GM23338 (cell line): ENCODE data around the gene THSD1. TPM values are rescaled to one million over a fixed set of nuclear protein-coding genes. Genes with fewer than 3 reads are reported as not detected.

Source experiments
- ATAC-seq: fragments of 200-7000 bp; cut with Tn5 transposase; 3 replicates; pipeline ENCODE4 v1.9.1; 2020
- DNase-seq: peaks from one replicate; pipeline ENCODE4 v3.0.0-alpha.2; 2015; ENCODE audit warnings: low spot score
- H2AFZ ChIP-seq: fragments of 200-600 bp; sonication (generic); 2 replicates; pipeline ENCODE4 v1.8.0; 2016; ENCODE audit warnings: antibody characterized with exemption, mild to moderate bottlenecking, moderate library complexity
- H3F3A ChIP-seq: fragments of 200-600 bp; sonication (generic); replicated peaks from 2 replicates; pipeline ENCODE4 v1.8.0; 2017; ENCODE audit warnings: antibody characterized with exemption, mixed run types, low read depth
- H3K27ac ChIP-seq: fragments of 200-600 bp; sonication (generic); 2 replicates; pipeline ENCODE4 v1.6.1; 2016; ENCODE audit warnings: low read depth
- H3K27me3 ChIP-seq: fragments of 200-600 bp; sonication (generic); 2 replicates; pipeline ENCODE4 v1.8.0; 2016; ENCODE audit warnings: mild to moderate bottlenecking, mixed run types, moderate library complexity; ENCODE audit not compliant: insufficient read depth
- H3K36me3 ChIP-seq: fragments of 200-600 bp; sonication (generic); 2 replicates; pipeline ENCODE4 v1.8.0; 2016; ENCODE audit warnings: mild to moderate bottlenecking; ENCODE audit not compliant: insufficient read depth
- H3K4me1 ChIP-seq: fragments of 200-600 bp; sonication (generic); 2 replicates; pipeline ENCODE4 v1.8.0; 2016; ENCODE audit warnings: mild to moderate bottlenecking, moderate library complexity; ENCODE audit not compliant: insufficient read depth
- H3K4me2 ChIP-seq: fragments of 200-600 bp; sonication (generic); 2 replicates; pipeline ENCODE4 v1.7.1; 2017; ENCODE audit warnings: mixed run types
- H3K4me3 ChIP-seq: fragments of 200-600 bp; sonication (generic); 2 replicates; pipeline ENCODE4 v1.6.1; 2016; ENCODE audit warnings: mixed run types
- H3K79me2 ChIP-seq: fragments of 200-600 bp; sonication (generic); replicated peaks from 2 replicates; pipeline ENCODE4 v1.8.0; 2017; ENCODE audit warnings: mild to moderate bottlenecking; ENCODE audit not compliant: insufficient read depth
- H3K9me2 ChIP-seq: fragments of 200-600 bp; sonication (generic); 2 replicates; pipeline ENCODE4 v1.8.0; 2017; ENCODE audit not compliant: insufficient read depth
- H4K20me1 ChIP-seq: fragments of 200-600 bp; sonication (generic); replicated peaks from 2 replicates; pipeline ENCODE4 v1.8.0; 2017; ENCODE audit warnings: mild to moderate bottlenecking; ENCODE audit not compliant: insufficient read depth
- H3K27ac Mint-ChIP-seq: 2 replicates; pipeline ENCODE4 v1.8.0; 2020; ENCODE audit warnings: inconsistent platforms, mild to moderate bottlenecking, moderate library complexity, mixed read lengths
- H3K27me3 Mint-ChIP-seq: 3 replicates; pipeline ENCODE4 v1.8.0; 2022; ENCODE audit warnings: low read depth, mild to moderate bottlenecking, moderate library complexity, mixed read lengths, inconsistent platforms; ENCODE audit not compliant: insufficient read depth, poor library complexity
- H3K36me3 Mint-ChIP-seq: 3 replicates; pipeline ENCODE4 v1.8.0; 2021; ENCODE audit warnings: low read depth, mild to moderate bottlenecking, inconsistent platforms, moderate library complexity, mixed read lengths
- H3K4me1 Mint-ChIP-seq: 3 replicates; pipeline ENCODE4 v1.8.0; 2020; ENCODE audit warnings: mild to moderate bottlenecking, inconsistent platforms, mixed read lengths
- H3K4me3 Mint-ChIP-seq: 3 replicates; pipeline ENCODE4 v1.8.0; 2021; ENCODE audit warnings: moderate library complexity, mild to moderate bottlenecking, inconsistent platforms, mixed read lengths
- H3K9me3 Mint-ChIP-seq: 3 replicates; pipeline ENCODE4 v1.8.0; 2020; ENCODE audit warnings: moderate library complexity, mild to moderate bottlenecking, inconsistent platforms, mixed read lengths
- CTCF ChIP-seq, 2 experiments: fragments of 200-600 bp in 1 of 2; sonication (generic) in 1 of 2; conservative IDR thresholded peaks; 2 replicates each; pipeline versions ENCODE4 v1.5.1 to v1.6.1; 2016 to 2017; ENCODE audit warnings: antibody characterized with exemption in 2 of 2, low read depth in 2 of 2, mild to moderate bottlenecking in 2 of 2, moderate library complexity in 1 of 2
- ETS1 ChIP-seq: IDR thresholded peaks from 2 replicates; pipeline ENCODE4 v1.6.1; 2016; ENCODE audit warnings: antibody characterized with exemption
- EZH2 ChIP-seq: fragments of 200-600 bp; sonication (generic); IDR thresholded peaks from one replicate; pipeline ENCODE4 v1.8.0; 2017; ENCODE audit warnings: antibody characterized with exemption, mild to moderate bottlenecking, low read depth; ENCODE audit not compliant: unreplicated experiment
- EZH2phosphoT487 ChIP-seq: fragments of 200-600 bp; sonication (generic); IDR thresholded peaks from one replicate; pipeline ENCODE4 v1.8.1; 2018; ENCODE audit warnings: antibody characterized with exemption; ENCODE audit not compliant: unreplicated experiment
- JUNB ChIP-seq: IDR thresholded peaks from one replicate; pipeline ENCODE4 v1.6.1; 2016; ENCODE audit warnings: antibody characterized with exemption; ENCODE audit not compliant: unreplicated experiment
- NANOG ChIP-seq: IDR thresholded peaks from 2 replicates; pipeline ENCODE4 v1.6.1; 2016; ENCODE audit warnings: antibody characterized with exemption, borderline replicate concordance
- POLR2AphosphoS5 ChIP-seq: IDR thresholded peaks from 2 replicates; pipeline ENCODE4 v1.6.1; 2016; ENCODE audit warnings: antibody characterized with exemption, low read depth
- STAT1 ChIP-seq: IDR thresholded peaks from one replicate; pipeline ENCODE4 v1.6.1; 2016; ENCODE audit warnings: antibody characterized with exemption; ENCODE audit not compliant: unreplicated experiment
- polyA plus RNA-seq: library from polyadenylated mRNA; unstranded; fragments of >200 nt; fragmentation: Nextera tagmentation; extraction: Ambion mirVana; gene quantifications from 2 replicates; pipeline ENCODE4 v1.2.1, GENCODE V29; 2016
- total RNA-seq: library from RNA; depleted of rRNA; stranded (reverse); fragments of >200 nt; shearing (Covaris generic); gene quantifications from 2 replicates; pipeline ENCODE4 v1.2.3, GENCODE V29; 2014
- TF ChIP-seq, protein P1 (sequence below): IDR thresholded peaks from one replicate; pipeline ENCODE4 v1.6.1; 2018; ENCODE audit warnings: antibody characterized with exemption; ENCODE audit not compliant: unreplicated experiment

The THSD1 gene
- total and polyA plus RNA-seq, 2 experiments from 2014 or later: 0.69 TPM; not detected in 1

- Histone ChIP-seq H3K4me1 (no peaks in the 10 kb centered on the region), H4K20me1 (no peaks in the 10 kb centered on the region), H3K36me3 (no peaks in the 10 kb centered on the region; the same call in 1 of the 2 replicates), H2AFZ (no peak overlapping the region), H3K9me2 (no peaks in the 10 kb centered on the region), H3K27ac (no peak overlapping the region), H3K4me2 (no peak overlapping the region), H3F3A (no peaks in the 10 kb centered on the region), H3K27me3 (no peaks in the 10 kb centered on the region), H3K4me3 (no peak overlapping the region), H3K79me2 (no peaks in the 10 kb centered on the region)
- DNase-seq (no peak), ATAC-seq (no peak)
- no peak for TF ChIP-seq NANOG
- no peak for TF ChIP-seq STAT1
- no peak for TF ChIP-seq ETS1
- no peak for TF ChIP-seq EZH2phosphoT487
- no peak for TF ChIP-seq JUNB
- TF ChIP-seq POLR2AphosphoS5: no peak
- Mint-ChIP-seq H3K27me3 (no peaks in the 10 kb centered on the region), H3K27ac (no peak overlapping the region), H3K4me3 (no peak overlapping the region), H3K9me3 (no peaks in the 10 kb centered on the region), H3K36me3 (peaks cover 19% of the 10 kb centered on the region; the same call in 2 of the 3 replicates), H3K4me1 (no peaks in the 10 kb centered on the region)
Measured at GRCh38 chr13:52414963-52415362, 9.0 kb upstream of the THSD1 start.

DNA sequence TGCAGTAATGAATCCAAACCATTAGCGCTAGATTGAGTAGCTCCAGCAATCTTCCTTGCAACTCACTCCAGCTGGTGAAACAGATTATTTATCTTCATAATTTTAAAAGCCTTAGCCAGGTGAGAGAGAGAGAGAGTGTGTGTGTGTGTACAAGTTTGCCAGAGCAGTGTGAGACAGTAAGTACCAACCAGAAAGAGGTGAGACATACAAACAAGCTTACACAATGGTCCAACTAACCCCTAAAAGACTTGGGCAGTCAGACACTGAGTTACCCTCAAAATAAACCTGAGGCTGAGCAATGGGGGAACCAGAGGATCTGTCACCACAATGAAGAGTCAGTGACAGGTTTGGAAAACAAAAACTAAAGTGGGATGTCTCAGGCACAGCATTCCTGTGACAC lies 8.1 kb upstream of the THSD1 start:
- H3K36me3 ChIP-seq: no peaks in the 10 kb centered on the region; the same call in 1 of the 2 replicates
- H3K4me1 ChIP-seq: no peaks in the 10 kb centered on the region
- Mint-ChIP-seq H3K9me3 (no peaks in the 10 kb centered on the region), H3K27ac (no peak overlapping the region), H3K4me1 (no peaks in the 10 kb centered on the region), H3K4me3 (no peak overlapping the region), H3K36me3 (peaks cover 19% of the 10 kb centered on the region; the same call in 2 of the 3 replicates), H3K27me3 (no peaks in the 10 kb centered on the region)
- H3K4me3 ChIP-seq: no peak overlapping the region
- no peak overlapping the region for H3K4me2 ChIP-seq
- no peak for ATAC-seq
- no peak overlapping the region for H3K27ac ChIP-seq
- DNase-seq: no peak
- no peaks in the 10 kb centered on the region for H3K79me2 ChIP-seq
- no peaks in the 10 kb centered on the region for H3K27me3 ChIP-seq
- H4K20me1 ChIP-seq: no peaks in the 10 kb centered on the region
- no peaks in the 10 kb centered on the region for H3K9me2 ChIP-seq
- H2AFZ ChIP-seq: no peak overlapping the region
- no peaks in the 10 kb centered on the region for H3F3A ChIP-seq
- no peak for TF ChIP-seq CTCF (conservative IDR thresholded peaks at IDR 0.05; ENCODE audit: low read depth in 2 of 2)
- TF ChIP-seq, protein P1, sequence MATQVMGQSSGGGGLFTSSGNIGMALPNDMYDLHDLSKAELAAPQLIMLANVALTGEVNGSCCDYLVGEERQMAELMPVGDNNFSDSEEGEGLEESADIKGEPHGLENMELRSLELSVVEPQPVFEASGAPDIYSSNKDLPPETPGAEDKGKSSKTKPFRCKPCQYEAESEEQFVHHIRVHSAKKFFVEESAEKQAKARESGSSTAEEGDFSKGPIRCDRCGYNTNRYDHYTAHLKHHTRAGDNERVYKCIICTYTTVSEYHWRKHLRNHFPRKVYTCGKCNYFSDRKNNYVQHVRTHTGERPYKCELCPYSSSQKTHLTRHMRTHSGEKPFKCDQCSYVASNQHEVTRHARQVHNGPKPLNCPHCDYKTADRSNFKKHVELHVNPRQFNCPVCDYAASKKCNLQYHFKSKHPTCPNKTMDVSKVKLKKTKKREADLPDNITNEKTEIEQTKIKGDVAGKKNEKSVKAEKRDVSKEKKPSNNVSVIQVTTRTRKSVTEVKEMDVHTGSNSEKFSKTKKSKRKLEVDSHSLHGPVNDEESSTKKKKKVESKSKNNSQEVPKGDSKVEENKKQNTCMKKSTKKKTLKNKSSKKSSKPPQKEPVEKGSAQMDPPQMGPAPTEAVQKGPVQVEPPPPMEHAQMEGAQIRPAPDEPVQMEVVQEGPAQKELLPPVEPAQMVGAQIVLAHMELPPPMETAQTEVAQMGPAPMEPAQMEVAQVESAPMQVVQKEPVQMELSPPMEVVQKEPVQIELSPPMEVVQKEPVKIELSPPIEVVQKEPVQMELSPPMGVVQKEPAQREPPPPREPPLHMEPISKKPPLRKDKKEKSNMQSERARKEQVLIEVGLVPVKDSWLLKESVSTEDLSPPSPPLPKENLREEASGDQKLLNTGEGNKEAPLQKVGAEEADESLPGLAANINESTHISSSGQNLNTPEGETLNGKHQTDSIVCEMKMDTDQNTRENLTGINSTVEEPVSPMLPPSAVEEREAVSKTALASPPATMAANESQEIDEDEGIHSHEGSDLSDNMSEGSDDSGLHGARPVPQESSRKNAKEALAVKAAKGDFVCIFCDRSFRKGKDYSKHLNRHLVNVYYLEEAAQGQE: no peak
- TF ChIP-seq EZH2: no peak
- TF ChIP-seq POLR2AphosphoS5: no peak
- TF ChIP-seq NANOG: no peak
- TF ChIP-seq ETS1: no peak
